HEK293 (cell line): Measurements from ENCODE around the gene TENT4B.

Source experiments
- EGR2 ChIP-seq: fragments of 450-650 bp; formaldehyde crosslinking; IDR thresholded peaks from 2 replicates; pipeline ENCODE4 v1.5.1; 2016; ENCODE audit warnings: low read depth, missing biosample characterization, missing genetic modification characterization
- HOXD13 ChIP-seq: sonication (generic); formaldehyde crosslinking; IDR thresholded peaks from 2 replicates; pipeline ENCODE4 v1.8.0; 2022; ENCODE audit warnings: missing genetic modification reagents, borderline replicate concordance
- KLF1 ChIP-seq: fragments of 450-650 bp; formaldehyde crosslinking; IDR thresholded peaks from 2 replicates; pipeline ENCODE4 v1.5.1; 2016; ENCODE audit warnings: missing biosample characterization, missing genetic modification characterization
- KLF7 ChIP-seq: fragments of 450-650 bp; formaldehyde crosslinking; IDR thresholded peaks from 2 replicates; pipeline ENCODE4 v1.5.1; 2016; ENCODE audit warnings: missing biosample characterization, missing genetic modification characterization, borderline replicate concordance
- KLF8 ChIP-seq: fragments of 450-650 bp; formaldehyde crosslinking; IDR thresholded peaks from 2 replicates; pipeline ENCODE4 v1.5.1; 2016; ENCODE audit warnings: missing biosample characterization, missing genetic modification characterization
- KLF9 ChIP-seq: fragments of 450-650 bp; formaldehyde crosslinking; IDR thresholded peaks from 2 replicates; pipeline ENCODE4 v1.5.1; 2016; ENCODE audit warnings: missing biosample characterization, missing genetic modification characterization, low read depth
- WT1 ChIP-seq: fragments of 450-650 bp; formaldehyde crosslinking; IDR thresholded peaks from 2 replicates; pipeline ENCODE4 v1.5.1; 2016; ENCODE audit warnings: missing biosample characterization, missing genetic modification characterization
- YY1 ChIP-seq: fragments of 450-650 bp; formaldehyde crosslinking; IDR thresholded peaks from 2 replicates; pipeline ENCODE4 v1.5.1; 2018; ENCODE audit warnings: missing biosample characterization, missing genetic modification characterization
- ZBTB21 ChIP-seq: fragments of 450-650 bp; formaldehyde crosslinking; IDR thresholded peaks from 2 replicates; pipeline ENCODE4 v1.5.1; 2017; ENCODE audit warnings: missing biosample characterization, missing genetic modification characterization
- ZFHX2 ChIP-seq: fragments of 450-650 bp; formaldehyde crosslinking; conservative IDR thresholded peaks from 2 replicates; pipeline ENCODE4 v1.5.1; 2016; ENCODE audit warnings: missing biosample characterization, missing genetic modification characterization
- ZFP37 ChIP-seq: fragments of 450-650 bp; formaldehyde crosslinking; IDR thresholded peaks from 2 replicates; pipeline ENCODE4 v1.5.1; 2016; ENCODE audit warnings: missing biosample characterization, missing genetic modification characterization
- ZNF138 ChIP-seq: fragments of 450-650 bp; formaldehyde crosslinking; IDR thresholded peaks from 2 replicates; pipeline ENCODE4 v1.5.1; 2016; ENCODE audit warnings: missing biosample characterization, missing genetic modification characterization, borderline replicate concordance
- ZNF2 ChIP-seq: fragments of 450-650 bp; formaldehyde crosslinking; IDR thresholded peaks from 2 replicates; pipeline ENCODE4 v1.5.1; 2016; ENCODE audit warnings: missing biosample characterization, missing genetic modification characterization
- ZNF324 ChIP-seq: fragments of 450-650 bp; formaldehyde crosslinking; IDR thresholded peaks from 2 replicates; pipeline ENCODE4 v1.5.1; 2016; ENCODE audit warnings: missing biosample characterization, missing genetic modification characterization
- ZNF366 ChIP-seq: fragments of 450-650 bp; formaldehyde crosslinking; conservative IDR thresholded peaks from 2 replicates; pipeline ENCODE4 v1.5.1; 2016; ENCODE audit warnings: missing biosample characterization, missing genetic modification characterization
- ZNF707 ChIP-seq: fragments of 450-650 bp; formaldehyde crosslinking; IDR thresholded peaks from 2 replicates; pipeline ENCODE4 v1.5.1; 2016; ENCODE audit warnings: missing biosample characterization, missing genetic modification characterization
- ZXDB ChIP-seq: fragments of 450-650 bp; formaldehyde crosslinking; IDR thresholded peaks from 2 replicates; pipeline ENCODE4 v1.5.1; 2016; ENCODE audit warnings: missing biosample characterization, missing genetic modification characterization
- TF ChIP-seq, protein P1 (sequence below): fragments of 450-650 bp; formaldehyde crosslinking; IDR thresholded peaks from 2 replicates; pipeline ENCODE4 v1.5.1; 2016; ENCODE audit warnings: missing biosample characterization, missing genetic modification characterization
- TF ChIP-seq, protein P2 (sequence below): fragments of 450-650 bp; formaldehyde crosslinking; IDR thresholded peaks from 2 replicates; pipeline ENCODE4 v1.5.1; 2016; ENCODE audit warnings: missing biosample characterization, missing genetic modification characterization
- TF ChIP-seq, protein P3 (sequence below): fragments of 450-650 bp; formaldehyde crosslinking; IDR thresholded peaks from 2 replicates; pipeline ENCODE4 v1.5.1; 2016; ENCODE audit warnings: missing biosample characterization, missing genetic modification characterization

Gene TENT4B

DNA sequence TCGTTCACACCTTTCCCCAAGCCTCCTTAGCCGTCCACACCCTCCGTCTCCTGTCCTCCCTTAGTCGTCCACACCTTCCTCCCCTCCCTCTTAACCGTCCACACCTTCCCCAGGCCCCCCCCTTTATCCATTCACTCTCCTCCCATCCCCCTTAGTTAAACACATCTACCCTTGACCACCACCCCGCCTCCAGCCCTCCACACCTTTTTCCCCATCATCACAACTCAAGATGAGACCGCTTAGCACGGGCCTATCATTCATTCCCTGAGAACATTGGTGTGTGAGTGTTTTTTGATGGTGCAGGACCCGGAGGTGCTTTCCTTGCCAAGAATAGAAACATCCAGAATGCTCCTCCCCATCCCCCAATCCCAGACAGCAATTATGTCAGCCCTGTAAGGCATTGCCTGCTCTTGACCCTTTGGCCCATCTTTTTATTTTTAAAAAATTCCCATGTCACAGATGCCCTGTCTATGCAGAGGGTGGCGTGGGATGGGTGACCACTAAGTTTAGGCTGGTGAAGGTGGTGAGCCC lies 1.4 kb downstream of the TENT4B start (continued):
- TF ChIP-seq ZNF324 (tag by site-specific recombination) (no peak), ZFHX2 (tag by site-specific recombination) (no peak), KLF8 (tag by site-specific recombination) (peak; percentile 52; the same call in 1 of the 2 replicates), WT1 (tag by site-specific recombination) (peak; percentile 44; the same call in 1 of the 2 replicates), ZFP37 (0 out of 2 replicates have a peak, but pooled peaks have one; percentile 43), ZNF707 (tag by site-specific recombination) (no peak), HOXD13 (CRISPR knock-in tag) (no peak), KLF9 (peak; percentile 58; the same call in 1 of the 2 replicates), ZBTB21 (tag by site-specific recombination) (no peak), ZNF366 (peak; percentile 51), YY1 (tag by site-specific recombination) (no peak), ZNF2 (tag by site-specific recombination) (peak; percentile 8; the same call in 1 of the 2 replicates), KLF7 (tag by site-specific recombination) (0 out of 2 replicates have a peak, but pooled peaks have one; percentile 18), KLF1 (tag by site-specific recombination) (peak; percentile 93), ZXDB (tag by site-specific recombination) (0 out of 2 replicates have a peak, but pooled peaks have one; percentile 37), ZNF138 (tag by site-specific recombination) (no peak), EGR2 (tag by site-specific recombination) (peak; percentile 4; the same call in 1 of the 2 replicates)
- TF ChIP-seq, protein P1, sequence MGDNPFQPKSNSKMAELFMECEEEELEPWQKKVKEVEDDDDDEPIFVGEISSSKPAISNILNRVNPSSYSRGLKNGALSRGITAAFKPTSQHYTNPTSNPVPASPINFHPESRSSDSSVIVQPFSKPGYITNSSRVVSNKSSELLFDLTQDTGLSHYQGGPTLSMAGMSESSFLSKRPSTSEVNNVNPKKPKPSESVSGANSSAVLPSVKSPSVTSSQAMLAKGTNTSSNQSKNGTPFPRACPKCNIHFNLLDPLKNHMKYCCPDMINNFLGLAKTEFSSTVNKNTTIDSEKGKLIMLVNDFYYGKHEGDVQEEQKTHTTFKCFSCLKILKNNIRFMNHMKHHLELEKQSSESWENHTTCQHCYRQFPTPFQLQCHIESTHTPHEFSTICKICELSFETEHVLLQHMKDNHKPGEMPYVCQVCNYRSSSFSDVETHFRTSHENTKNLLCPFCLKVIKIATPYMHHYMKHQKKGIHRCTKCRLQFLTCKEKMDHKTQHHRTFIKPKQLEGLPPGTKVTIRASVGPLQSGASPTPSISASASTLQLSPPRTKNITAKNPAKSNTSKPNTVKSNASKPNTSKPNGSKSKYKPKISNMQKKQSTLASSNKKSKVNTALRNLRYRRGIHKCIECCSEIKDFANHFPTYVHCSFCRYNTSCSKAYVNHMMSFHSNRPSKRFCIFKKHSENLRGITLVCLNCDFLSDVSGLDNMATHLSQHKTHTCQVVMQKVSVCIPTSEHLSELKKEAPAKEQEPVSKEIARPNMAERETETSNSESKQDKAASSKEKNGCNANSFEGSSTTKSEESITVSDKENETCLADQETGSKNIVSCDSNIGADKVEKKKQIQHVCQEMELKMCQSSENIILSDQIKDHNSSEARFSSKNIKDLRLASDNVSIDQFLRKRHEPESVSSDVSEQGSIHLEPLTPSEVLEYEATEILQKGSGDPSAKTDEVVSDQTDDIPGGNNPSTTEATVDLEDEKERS = no peak
- TF ChIP-seq, protein P2, sequence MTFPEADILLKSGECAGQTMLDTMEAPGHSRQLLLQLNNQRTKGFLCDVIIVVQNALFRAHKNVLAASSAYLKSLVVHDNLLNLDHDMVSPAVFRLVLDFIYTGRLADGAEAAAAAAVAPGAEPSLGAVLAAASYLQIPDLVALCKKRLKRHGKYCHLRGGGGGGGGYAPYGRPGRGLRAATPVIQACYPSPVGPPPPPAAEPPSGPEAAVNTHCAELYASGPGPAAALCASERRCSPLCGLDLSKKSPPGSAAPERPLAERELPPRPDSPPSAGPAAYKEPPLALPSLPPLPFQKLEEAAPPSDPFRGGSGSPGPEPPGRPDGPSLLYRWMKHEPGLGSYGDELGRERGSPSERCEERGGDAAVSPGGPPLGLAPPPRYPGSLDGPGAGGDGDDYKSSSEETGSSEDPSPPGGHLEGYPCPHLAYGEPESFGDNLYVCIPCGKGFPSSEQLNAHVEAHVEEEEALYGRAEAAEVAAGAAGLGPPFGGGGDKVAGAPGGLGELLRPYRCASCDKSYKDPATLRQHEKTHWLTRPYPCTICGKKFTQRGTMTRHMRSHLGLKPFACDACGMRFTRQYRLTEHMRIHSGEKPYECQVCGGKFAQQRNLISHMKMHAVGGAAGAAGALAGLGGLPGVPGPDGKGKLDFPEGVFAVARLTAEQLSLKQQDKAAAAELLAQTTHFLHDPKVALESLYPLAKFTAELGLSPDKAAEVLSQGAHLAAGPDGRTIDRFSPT = 0 out of 2 replicates have a peak, but pooled peaks have one; percentile 8
- TF ChIP-seq, protein P3, sequence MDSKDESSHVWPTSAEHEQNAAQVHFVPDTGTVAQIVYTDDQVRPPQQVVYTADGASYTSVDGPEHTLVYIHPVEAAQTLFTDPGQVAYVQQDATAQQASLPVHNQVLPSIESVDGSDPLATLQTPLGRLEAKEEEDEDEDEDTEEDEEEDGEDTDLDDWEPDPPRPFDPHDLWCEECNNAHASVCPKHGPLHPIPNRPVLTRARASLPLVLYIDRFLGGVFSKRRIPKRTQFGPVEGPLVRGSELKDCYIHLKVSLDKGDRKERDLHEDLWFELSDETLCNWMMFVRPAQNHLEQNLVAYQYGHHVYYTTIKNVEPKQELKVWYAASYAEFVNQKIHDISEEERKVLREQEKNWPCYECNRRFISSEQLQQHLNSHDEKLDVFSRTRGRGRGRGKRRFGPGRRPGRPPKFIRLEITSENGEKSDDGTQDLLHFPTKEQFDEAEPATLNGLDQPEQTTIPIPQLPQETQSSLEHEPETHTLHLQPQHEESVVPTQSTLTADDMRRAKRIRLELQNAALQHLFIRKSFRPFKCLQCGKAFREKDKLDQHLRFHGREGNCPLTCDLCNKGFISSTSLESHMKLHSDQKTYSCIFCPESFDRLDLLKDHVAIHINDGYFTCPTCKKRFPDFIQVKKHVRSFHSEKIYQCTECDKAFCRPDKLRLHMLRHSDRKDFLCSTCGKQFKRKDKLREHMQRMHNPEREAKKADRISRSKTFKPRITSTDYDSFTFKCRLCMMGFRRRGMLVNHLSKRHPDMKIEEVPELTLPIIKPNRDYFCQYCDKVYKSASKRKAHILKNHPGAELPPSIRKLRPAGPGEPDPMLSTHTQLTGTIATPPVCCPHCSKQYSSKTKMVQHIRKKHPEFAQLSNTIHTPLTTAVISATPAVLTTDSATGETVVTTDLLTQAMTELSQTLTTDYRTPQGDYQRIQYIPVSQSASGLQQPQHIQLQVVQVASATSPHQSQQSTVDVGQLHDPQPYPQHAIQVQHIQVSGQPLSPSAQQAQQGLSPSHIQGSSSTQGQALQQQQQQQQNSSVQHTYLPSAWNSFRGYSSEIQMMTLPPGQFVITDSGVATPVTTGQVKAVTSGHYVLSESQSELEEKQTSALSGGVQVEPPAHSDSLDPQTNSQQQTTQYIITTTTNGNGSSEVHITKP (tag by site-specific recombination) = peak; percentile 90
